Smooth muscle cell (in vitro differentiated cells): Measurements from ENCODE around the gene HAO1. TPM values are rescaled to one million over a fixed set of nuclear protein-coding genes. Genes with fewer than 3 reads are reported as not detected.
"Not testable (repeated sequence)": the region's sequence is repeated elsewhere in the genome, so short reads cannot be mapped to it uniquely, and the experiment has no call there.

Source experiments
- DNase-seq: peaks from one replicate; lab custom pipeline; 2025; ENCODE audit not compliant: unreplicated experiment; lab: John Stamatoyannopoulos, UW
- H2AFZ ChIP-seq: fragments of 200-600 bp; sonication (generic); 2 replicates; pipeline ENCODE4 v1.6.0; 2016; ENCODE audit warnings: antibody characterized with exemption, low read depth, mild to moderate bottlenecking
- H3F3A ChIP-seq: fragments of 200-600 bp; sonication (generic); 2 replicates; pipeline ENCODE4 v1.6.0; 2017; ENCODE audit warnings: antibody characterized with exemption, low read depth
- H3K27ac ChIP-seq: fragments of 200-600 bp; sonication (generic); 2 replicates; pipeline ENCODE4 v1.5.1; 2016; ENCODE audit warnings: low read depth, mild to moderate bottlenecking
- H3K27me3 ChIP-seq: fragments of 200-600 bp; sonication (generic); 2 replicates; pipeline ENCODE4 v1.6.1; 2016; ENCODE audit warnings: low read depth, mild to moderate bottlenecking
- H3K36me3 ChIP-seq: fragments of 200-600 bp; sonication (generic); 2 replicates; pipeline ENCODE4 v1.5.1; 2016; ENCODE audit warnings: low read depth
- H3K4me1 ChIP-seq: fragments of 200-600 bp; sonication (generic); 2 replicates; pipeline ENCODE4 v1.5.1; 2016; ENCODE audit warnings: low read depth
- H3K4me2 ChIP-seq: fragments of 200-600 bp; sonication (generic); 2 replicates; pipeline ENCODE4 v1.6.0; 2016; ENCODE audit warnings: mild to moderate bottlenecking
- H3K4me3 ChIP-seq: fragments of 200-600 bp; sonication (generic); 2 replicates; pipeline ENCODE4 v1.5.1; 2016; ENCODE audit warnings: mild to moderate bottlenecking
- H3K79me2 ChIP-seq: fragments of 200-600 bp; sonication (generic); 2 replicates; pipeline ENCODE4 v1.6.0; 2016; ENCODE audit warnings: low read depth, mild to moderate bottlenecking
- H3K9ac ChIP-seq: fragments of 200-600 bp; sonication (generic); 2 replicates; pipeline ENCODE4 v1.6.0; 2016; ENCODE audit warnings: low read depth
- H3K9me3 ChIP-seq: fragments of 200-600 bp; sonication (generic); replicated peaks from 2 replicates; pipeline ENCODE4 v1.5.1; 2016; ENCODE audit warnings: low read depth
- H4K20me1 ChIP-seq: fragments of 200-600 bp; sonication (generic); 2 replicates; pipeline ENCODE4 v1.6.0; 2016; ENCODE audit warnings: low read depth
- WGBS: methylation state at CpG from one replicate; pipeline ENCODE4 v1.1.7; 2016; ENCODE audit warnings: low lambda C conversion rate; 5-methylcytosine and 5-hydroxymethylcytosine counted together
- polyA plus RNA-seq: library from polyadenylated mRNA; unstranded; fragments of >200 nt; fragmentation: Nextera tagmentation; extraction: Ambion mirVana; gene quantifications from 2 replicates; pipeline ENCODE4 v1.2.1, GENCODE V29; 2016
- small RNA-seq: library from RNA; depleted of rRNA; stranded (forward); fragments of <200 nt; gene quantifications from one replicate; pipeline ENCODE3, GENCODE V24; 2014
- total RNA-seq: library from RNA; depleted of rRNA; stranded (reverse); fragments of >200 nt; gene quantifications from 2 replicates; pipeline ENCODE4 v1.2.3, GENCODE V29; 2014
- TF ChIP-seq, protein P1 (sequence below): fragments of 200-600 bp; sonication (generic); IDR thresholded peaks from 2 replicates; pipeline ENCODE4 v1.5.1; 2017; ENCODE audit warnings: borderline replicate concordance, mild to moderate bottlenecking, antibody characterized with exemption; ENCODE audit not compliant: insufficient read depth, poor library complexity, severe bottlenecking

The HAO1 gene
- total and polyA plus RNA-seq, 2 experiments from 2014 or later: not detected

DNA sequence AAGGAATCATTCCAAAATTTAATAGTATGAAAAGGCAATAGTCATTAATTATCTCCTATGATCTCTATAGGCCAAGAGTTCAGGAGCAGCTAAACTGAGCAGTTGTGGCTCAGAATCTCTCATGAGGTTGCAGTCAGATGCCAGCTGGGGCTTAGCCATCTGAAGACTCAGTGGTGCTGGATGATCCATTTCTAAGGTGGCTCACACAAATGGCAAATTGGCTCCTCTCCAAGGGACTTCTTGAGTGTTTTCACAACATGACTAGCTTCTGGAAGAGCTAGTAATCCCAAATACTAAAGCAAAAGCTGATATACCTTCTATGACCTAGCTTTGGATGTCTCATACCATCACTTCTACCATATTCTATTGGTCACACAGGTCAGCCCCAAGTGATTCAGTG is 104.2 kb downstream of the HAO1 start:
- H3K4me1 ChIP-seq: peaks cover 5% of the 10 kb centered on the region
- H3K36me3 ChIP-seq: no peaks in the 10 kb centered on the region
- no peak for DNase-seq
- no peaks in the 10 kb centered on the region for H3K9me3 ChIP-seq
- no peaks in the 10 kb centered on the region for H3K79me2 ChIP-seq
- H4K20me1 ChIP-seq: no peaks in the 10 kb centered on the region
- H3K4me2 ChIP-seq: no peak overlapping the region
- H3K27me3 ChIP-seq: no peaks in the 10 kb centered on the region
- H3K9ac ChIP-seq: no peak overlapping the region
- H3F3A ChIP-seq: peaks cover 6% of the 10 kb centered on the region
- no peak overlapping the region for H3K27ac ChIP-seq
- no peak overlapping the region for H2AFZ ChIP-seq
- H3K4me3 ChIP-seq: no peak overlapping the region
- TF ChIP-seq, protein P1, sequence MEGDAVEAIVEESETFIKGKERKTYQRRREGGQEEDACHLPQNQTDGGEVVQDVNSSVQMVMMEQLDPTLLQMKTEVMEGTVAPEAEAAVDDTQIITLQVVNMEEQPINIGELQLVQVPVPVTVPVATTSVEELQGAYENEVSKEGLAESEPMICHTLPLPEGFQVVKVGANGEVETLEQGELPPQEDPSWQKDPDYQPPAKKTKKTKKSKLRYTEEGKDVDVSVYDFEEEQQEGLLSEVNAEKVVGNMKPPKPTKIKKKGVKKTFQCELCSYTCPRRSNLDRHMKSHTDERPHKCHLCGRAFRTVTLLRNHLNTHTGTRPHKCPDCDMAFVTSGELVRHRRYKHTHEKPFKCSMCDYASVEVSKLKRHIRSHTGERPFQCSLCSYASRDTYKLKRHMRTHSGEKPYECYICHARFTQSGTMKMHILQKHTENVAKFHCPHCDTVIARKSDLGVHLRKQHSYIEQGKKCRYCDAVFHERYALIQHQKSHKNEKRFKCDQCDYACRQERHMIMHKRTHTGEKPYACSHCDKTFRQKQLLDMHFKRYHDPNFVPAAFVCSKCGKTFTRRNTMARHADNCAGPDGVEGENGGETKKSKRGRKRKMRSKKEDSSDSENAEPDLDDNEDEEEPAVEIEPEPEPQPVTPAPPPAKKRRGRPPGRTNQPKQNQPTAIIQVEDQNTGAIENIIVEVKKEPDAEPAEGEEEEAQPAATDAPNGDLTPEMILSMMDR: no peak

DNA sequence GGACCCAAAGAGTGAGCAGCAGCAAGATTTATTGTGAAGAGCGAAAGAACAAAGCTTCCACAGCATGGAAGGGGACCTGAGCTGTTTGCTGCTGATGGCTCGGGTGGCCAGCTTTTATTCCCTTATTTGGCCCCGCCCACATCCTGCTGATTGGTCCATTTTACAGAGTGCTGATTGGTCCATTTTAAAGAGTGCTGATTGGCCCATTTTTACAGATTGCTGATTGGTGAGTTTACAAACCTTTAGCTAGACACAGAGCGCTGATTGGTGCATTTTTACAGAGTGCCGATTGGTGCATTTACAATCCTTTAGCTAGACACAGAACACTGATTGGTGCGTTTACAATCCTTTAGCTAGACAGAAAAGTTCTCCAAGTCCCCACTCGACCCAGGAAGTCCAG is 105.8 kb downstream of the HAO1 start:
- not testable (repeated sequence) for DNase-seq, H3K9ac ChIP-seq, H4K20me1 ChIP-seq, H3K27me3 ChIP-seq, H3K9me3 ChIP-seq, H3K4me2 ChIP-seq, H3F3A ChIP-seq, H3K4me3 ChIP-seq, H3K4me1 ChIP-seq, H3K36me3 ChIP-seq, H3K27ac ChIP-seq, H2AFZ ChIP-seq, H3K79me2 ChIP-seq
- WGBS: 85% methylated on average over 7 of the region's 7 CpGs

Small RNA genes lying within 50 kb of the gene (small RNA-seq; reads per million reads assigned to genes)
- not detected for gene AL021879.1

Other genes with a start within 250 kb of the HAO1 start
- 13.7 and 13.9 TPM in 2 replicates for gene TMX4, start 79.3 kb upstream of the HAO1 start, total RNA-seq
- 14.1 and 21.5 TPM in 2 replicates for gene TMX4, start 79.3 kb upstream of the HAO1 start, polyA plus RNA-seq
- gene PLCB1, start 191.8 kb upstream of the HAO1 start, total RNA-seq: 17.9 and 25.3 TPM in 2 replicates
- gene PLCB1, start 191.8 kb upstream of the HAO1 start, polyA plus RNA-seq: 4.7 and 5.9 TPM in 2 replicates